ENCODE data around the gene SOCS2.

DNA sequence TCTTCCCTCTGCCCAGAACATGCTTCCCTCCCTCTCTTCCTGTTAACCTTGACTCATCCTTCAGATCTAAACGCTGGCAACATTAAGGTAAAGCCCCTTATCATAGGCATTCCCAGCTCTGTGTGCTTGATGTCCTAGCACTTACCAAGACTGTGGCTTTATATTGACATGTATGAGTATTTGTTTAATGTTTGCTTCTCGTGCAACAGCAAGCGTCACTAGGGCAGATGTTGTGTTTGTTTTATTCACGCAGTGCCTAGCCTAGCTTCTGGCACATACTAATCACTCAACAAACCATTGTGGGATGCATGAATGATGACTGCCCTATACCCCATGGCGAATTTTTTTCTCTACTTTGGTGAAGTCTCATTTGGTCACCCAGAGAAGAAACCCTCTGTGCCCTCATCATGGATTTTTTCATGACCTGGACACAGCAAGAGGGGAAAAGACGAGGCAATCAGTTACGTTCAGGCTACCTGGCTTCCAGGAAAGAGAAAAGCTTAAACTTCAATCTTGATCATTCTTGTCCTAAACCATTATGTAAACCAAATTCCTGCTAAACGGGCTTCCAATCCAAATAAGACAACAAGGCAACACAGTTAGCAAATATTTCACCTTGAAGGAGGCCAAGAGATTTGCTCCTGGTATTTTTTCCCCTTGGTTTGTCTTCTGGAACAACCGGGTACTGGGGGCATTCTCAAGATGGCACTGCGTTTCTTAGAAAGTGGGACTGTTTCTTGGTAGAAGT, 47.9 kb upstream of the SOCS2 start:
- TF ChIP-seq, protein P1, sequence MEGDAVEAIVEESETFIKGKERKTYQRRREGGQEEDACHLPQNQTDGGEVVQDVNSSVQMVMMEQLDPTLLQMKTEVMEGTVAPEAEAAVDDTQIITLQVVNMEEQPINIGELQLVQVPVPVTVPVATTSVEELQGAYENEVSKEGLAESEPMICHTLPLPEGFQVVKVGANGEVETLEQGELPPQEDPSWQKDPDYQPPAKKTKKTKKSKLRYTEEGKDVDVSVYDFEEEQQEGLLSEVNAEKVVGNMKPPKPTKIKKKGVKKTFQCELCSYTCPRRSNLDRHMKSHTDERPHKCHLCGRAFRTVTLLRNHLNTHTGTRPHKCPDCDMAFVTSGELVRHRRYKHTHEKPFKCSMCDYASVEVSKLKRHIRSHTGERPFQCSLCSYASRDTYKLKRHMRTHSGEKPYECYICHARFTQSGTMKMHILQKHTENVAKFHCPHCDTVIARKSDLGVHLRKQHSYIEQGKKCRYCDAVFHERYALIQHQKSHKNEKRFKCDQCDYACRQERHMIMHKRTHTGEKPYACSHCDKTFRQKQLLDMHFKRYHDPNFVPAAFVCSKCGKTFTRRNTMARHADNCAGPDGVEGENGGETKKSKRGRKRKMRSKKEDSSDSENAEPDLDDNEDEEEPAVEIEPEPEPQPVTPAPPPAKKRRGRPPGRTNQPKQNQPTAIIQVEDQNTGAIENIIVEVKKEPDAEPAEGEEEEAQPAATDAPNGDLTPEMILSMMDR (IDR thresholded peaks at IDR 0.05): no peak
- TF ChIP-seq POLR2A (IDR thresholded peaks at IDR 0.05; ENCODE audit: low read depth): no peak
